GM12872 (cell line): ENCODE measurements around the gene FGF5.

Source experiments
- CTCF ChIP-seq: IDR thresholded peaks from 3 replicates; pipeline ENCODE4 v1.5.1; 2011; ENCODE audit warnings: low read depth, mild to moderate bottlenecking, low read length, moderate library complexity; ENCODE audit not compliant: insufficient read depth

FGF5 gene

GRCh38 chr4:80270868-80271267 is 4.4 kb downstream of the FGF5 start:
- TF ChIP-seq CTCF = no peak

- TF ChIP-seq CTCF = no peak
These were observed 5.3 kb downstream of the FGF5 start for GRCh38 chr4:80271801-80272200.

- TF ChIP-seq CTCF = no peak
These were observed 10.5 kb downstream of the FGF5 start for GRCh38 chr4:80276931-80277330.

- TF ChIP-seq CTCF = no peak
These were observed 13.3 kb downstream of the FGF5 start for GRCh38 chr4:80279751-80280150.

GRCh38 chr4:80286451-80286850 is 20.0 kb downstream of the FGF5 start:
- TF ChIP-seq CTCF = no peak

- TF ChIP-seq CTCF = no peak
These were observed 27.7 kb downstream of the FGF5 start for GRCh38 chr4:80294206-80294605.

- TF ChIP-seq CTCF = no peak
These were observed 28.9 kb downstream of the FGF5 start for GRCh38 chr4:80295336-80295735.

- TF ChIP-seq CTCF = no peak
These were observed 29.4 kb downstream of the FGF5 start for GRCh38 chr4:80295826-80296225.
